BE2C (cell line): Measurements from ENCODE around the gene KTN1.

Experiments
- DNase-seq: peaks from one replicate; pipeline ENCODE4 v3.0.0-alpha.2; 2020
- H3K27me3 ChIP-seq: fragments of 250-450 bp; sonication (Bioruptor Pico); 2 replicates; pipeline ENCODE4 v1.5.1; 2020; ENCODE audit warnings: mild to moderate bottlenecking
- H3K36me3 ChIP-seq: fragments of 250-450 bp; sonication (Bioruptor Pico); 2 replicates; pipeline ENCODE4 v1.5.1; 2020; ENCODE audit warnings: mild to moderate bottlenecking
- H3K4me1 ChIP-seq: fragments of 250-450 bp; sonication (Bioruptor Pico); 2 replicates; pipeline ENCODE4 v1.5.1; 2020
- H3K4me3 ChIP-seq: 2 replicates; pipeline ENCODE4 v1.5.1; 2011; ENCODE audit warnings: low read depth, low read length
- H3K9me3 ChIP-seq: fragments of 250-450 bp; sonication (Bioruptor Pico); 2 replicates; pipeline ENCODE4 v1.5.1; 2020
- CTCF ChIP-seq: IDR thresholded peaks from 2 replicates; pipeline ENCODE4 v1.5.1; 2012; ENCODE audit warnings: mild to moderate bottlenecking, low read depth, low read length

The KTN1 gene

GRCh38 chr14:55710506-55711041, 130.6 kb downstream of the KTN1 start:
- Histone ChIP-seq H3K9me3 (no peaks in the 10 kb centered on the region), H3K4me3 (no peak overlapping the region), H3K4me1 (no peaks in the 10 kb centered on the region), H3K36me3 (no peaks in the 10 kb centered on the region), H3K27me3 (no peaks in the 10 kb centered on the region)
- DNase-seq: no peak
- TF ChIP-seq CTCF: no peak

- TF ChIP-seq CTCF: no peak
- no peak overlapping the region for H3K4me3 ChIP-seq
- no peaks in the 10 kb centered on the region for H3K9me3 ChIP-seq
- no peak for DNase-seq
- H3K4me1 ChIP-seq: no peaks in the 10 kb centered on the region
- H3K36me3 ChIP-seq: no peaks in the 10 kb centered on the region
- no peaks in the 10 kb centered on the region for H3K27me3 ChIP-seq
These were observed 131.3 kb downstream of the KTN1 start for GRCh38 chr14:55711175-55711811.

GRCh38 chr14:55712491-55712890, 132.5 kb downstream of the KTN1 start:
- H3K36me3 ChIP-seq: no peaks in the 10 kb centered on the region
- no peak for TF ChIP-seq CTCF

GRCh38 chr14:55713486-55713885, 133.5 kb downstream of the KTN1 start:
- Histone ChIP-seq H3K9me3 (no peaks in the 10 kb centered on the region), H3K4me3 (no peak overlapping the region), H3K4me1 (no peaks in the 10 kb centered on the region), H3K36me3 (no peaks in the 10 kb centered on the region), H3K27me3 (no peaks in the 10 kb centered on the region)
- TF ChIP-seq CTCF: no peak
- DNase-seq: no peak

More at GRCh38 chr14:55712491-55712890, 132.5 kb downstream of the KTN1 start:
- Histone ChIP-seq H3K4me3 (no peak overlapping the region), H3K27me3 (no peaks in the 10 kb centered on the region), H3K9me3 (no peaks in the 10 kb centered on the region), H3K4me1 (no peaks in the 10 kb centered on the region)
- no peak for DNase-seq

GRCh38 chr14:55715889-55716288, 135.9 kb downstream of the KTN1 start:
- Histone ChIP-seq H3K4me3 (no peak overlapping the region), H3K4me1 (no peaks in the 10 kb centered on the region; the same call in 1 of the 2 replicates), H3K36me3 (no peaks in the 10 kb centered on the region), H3K27me3 (no peaks in the 10 kb centered on the region), H3K9me3 (no peaks in the 10 kb centered on the region)
- TF ChIP-seq CTCF: no peak
- DNase-seq: no peak

- Histone ChIP-seq H3K9me3 (no peaks in the 10 kb centered on the region), H3K27me3 (no peaks in the 10 kb centered on the region), H3K4me3 (no peak overlapping the region), H3K36me3 (no peaks in the 10 kb centered on the region), H3K4me1 (no peaks in the 10 kb centered on the region; the same call in none of the 2 replicates)
- TF ChIP-seq CTCF: no peak
- no peak for DNase-seq
These were observed 137.6 kb downstream of the KTN1 start for GRCh38 chr14:55717621-55718020.
